Stimulated activated naive B cell treated with anti-CD40 and anti-IgM and Interleukin-4, amounts not matched to agents 10 μg/mL and 1 μg/mL and 100 μg/mL, for 72 hours (primary cell): ENCODE results near the gene RFX1.

Source experiments
- ATAC-seq, 2 donors: fragments of 150-1000 bp; cut with Tn5 transposase; replicated peaks; 2 replicates each; pipeline ENCODE4 v1.10.0; 2021; ENCODE audit warnings: moderate library complexity in 1 of 2
- DNase-seq: peaks from one replicate; pipeline ENCODE4 v3.0.0; 2021
- H3K27ac Mint-ChIP-seq: one replicate; pipeline ENCODE4 v1.8.0; 2022; ENCODE audit warnings: mild to moderate bottlenecking, mixed read lengths
- H3K27me3 Mint-ChIP-seq, 2 donors: one replicate each; pipeline ENCODE4 v1.8.0; 2022; ENCODE audit warnings: mixed read lengths in 2 of 2
- H3K36me3 Mint-ChIP-seq, 2 donors: one replicate each; pipeline ENCODE4 v1.8.0; 2022; ENCODE audit warnings: mixed read lengths in 2 of 2, mild to moderate bottlenecking in 1 of 2
- H3K4me1 Mint-ChIP-seq, 2 donors: one replicate each; pipeline ENCODE4 v1.8.0; 2022; ENCODE audit warnings: mixed read lengths in 2 of 2, mild to moderate bottlenecking in 1 of 2
- H3K4me3 Mint-ChIP-seq, 2 donors: one replicate each; pipeline ENCODE4 v1.8.0; 2022; ENCODE audit warnings: mild to moderate bottlenecking in 2 of 2, mixed read lengths in 2 of 2, moderate library complexity in 1 of 2
- H3K9me3 Mint-ChIP-seq, 2 donors: one replicate each; pipeline ENCODE4 v1.8.0; 2022; ENCODE audit warnings: mixed read lengths in 2 of 2, mild to moderate bottlenecking in 1 of 2

RFX1 gene

DNA sequence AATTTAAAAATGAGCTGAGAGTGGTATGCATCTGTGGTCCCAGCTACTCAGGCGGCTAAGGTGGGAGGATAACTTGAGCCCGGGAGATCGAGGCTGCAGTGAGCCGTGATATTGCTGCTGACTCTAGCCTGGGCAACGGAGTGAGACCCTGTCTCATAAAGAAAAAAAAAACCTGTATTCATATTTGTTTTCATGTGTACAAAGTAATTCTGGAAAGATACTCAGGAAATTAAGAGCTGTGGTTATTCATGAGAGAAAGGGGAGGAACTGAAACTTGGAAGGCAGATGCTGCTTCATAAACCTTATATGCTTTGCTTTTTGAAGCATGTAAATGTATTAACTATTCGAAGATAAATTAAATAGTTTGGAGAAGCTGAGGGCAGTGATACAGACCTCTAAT is 13.0 kb upstream of the RFX1 start:
- Mint-ChIP-seq H3K4me3 (peak overlapping the region; percentile 57 to 68), H3K36me3 (no peaks in the 10 kb centered on the region), H3K9me3 (no peaks in the 10 kb centered on the region), H3K27ac (peak overlapping the region; percentile 10), H3K27me3 (no peaks in the 10 kb centered on the region), H3K4me1 (peaks cover 23 to 46% of the 10 kb centered on the region in 2 donors)
- ATAC-seq, result peak; percentile 40 to 51
- DNase-seq, result no peak

DNA sequence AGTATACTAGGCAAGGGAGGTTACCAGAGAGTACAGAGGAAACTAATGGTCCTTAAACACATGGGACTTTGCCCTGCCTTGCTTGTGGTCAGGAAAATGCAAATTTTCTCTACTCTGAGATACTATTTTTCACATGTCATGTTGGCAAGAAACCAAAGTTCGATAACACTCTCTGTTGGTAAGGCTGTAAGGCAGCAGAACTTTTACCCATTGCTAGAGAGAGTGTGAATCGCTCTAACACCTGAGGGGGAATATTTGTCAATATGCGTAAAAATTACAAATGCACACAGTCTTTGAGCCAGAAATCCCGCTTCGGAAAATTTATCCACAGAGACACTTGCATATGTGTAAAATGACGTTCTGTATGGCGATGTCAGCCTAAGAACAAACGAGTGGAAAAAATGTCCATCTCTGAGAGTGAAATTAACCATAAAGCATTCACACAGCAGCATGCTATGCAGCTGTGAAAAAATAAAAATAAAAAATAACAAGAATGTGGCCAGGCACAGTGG is 9.5 kb upstream of the RFX1 start:
- no peaks in the 10 kb centered on the region for H3K36me3 Mint-ChIP-seq
- H3K27ac Mint-ChIP-seq, result peak overlapping the region; percentile 34

DNA sequence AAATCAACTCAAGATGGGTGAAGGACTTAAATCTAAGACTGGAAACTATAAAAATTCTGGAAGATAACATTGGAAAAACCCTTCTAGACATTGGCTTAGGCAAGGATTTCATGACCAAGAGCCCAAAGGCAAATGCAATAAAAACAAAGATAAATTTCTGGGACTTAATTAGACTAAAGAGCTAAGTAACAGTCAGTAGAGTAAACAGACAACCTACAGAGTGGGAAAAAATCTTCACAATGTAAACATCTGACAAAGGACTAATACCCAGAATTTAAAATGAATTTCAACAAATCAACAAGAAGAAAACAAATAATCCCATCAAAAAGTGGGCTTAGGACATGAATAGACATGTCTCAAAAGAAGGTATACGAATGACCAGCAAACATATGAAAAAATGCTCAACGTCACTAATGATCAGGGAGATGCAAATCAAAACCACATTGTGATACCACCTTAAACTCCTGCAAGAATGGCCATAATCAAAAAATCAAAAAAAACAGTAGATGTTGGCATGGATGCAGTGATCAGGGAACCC is 6.3 kb upstream of the RFX1 start:
- Mint-ChIP-seq H3K36me3 (no peaks in the 10 kb centered on the region), H3K9me3 (no peaks in the 10 kb centered on the region), H3K27ac (no peak overlapping the region), H3K4me1 (peaks cover 10 to 19% of the 10 kb centered on the region in 2 donors), H3K27me3 (no peaks in the 10 kb centered on the region), H3K4me3 (no peak overlapping the region)
- ATAC-seq (no peak), DNase-seq (no peak)

More for the DNA sequence above, 9.5 kb upstream of the RFX1 start:
- DNase-seq (no peak), ATAC-seq (peak; percentile 92 to 94)
- H3K4me3 Mint-ChIP-seq, result peak overlapping the region in 1 of 2 donors; percentile 14
- H3K4me1 Mint-ChIP-seq, result peaks cover 15 to 32% of the 10 kb centered on the region in 2 donors
- no peaks in the 10 kb centered on the region for H3K9me3 Mint-ChIP-seq
- no peaks in the 10 kb centered on the region for H3K27me3 Mint-ChIP-seq

DNA sequence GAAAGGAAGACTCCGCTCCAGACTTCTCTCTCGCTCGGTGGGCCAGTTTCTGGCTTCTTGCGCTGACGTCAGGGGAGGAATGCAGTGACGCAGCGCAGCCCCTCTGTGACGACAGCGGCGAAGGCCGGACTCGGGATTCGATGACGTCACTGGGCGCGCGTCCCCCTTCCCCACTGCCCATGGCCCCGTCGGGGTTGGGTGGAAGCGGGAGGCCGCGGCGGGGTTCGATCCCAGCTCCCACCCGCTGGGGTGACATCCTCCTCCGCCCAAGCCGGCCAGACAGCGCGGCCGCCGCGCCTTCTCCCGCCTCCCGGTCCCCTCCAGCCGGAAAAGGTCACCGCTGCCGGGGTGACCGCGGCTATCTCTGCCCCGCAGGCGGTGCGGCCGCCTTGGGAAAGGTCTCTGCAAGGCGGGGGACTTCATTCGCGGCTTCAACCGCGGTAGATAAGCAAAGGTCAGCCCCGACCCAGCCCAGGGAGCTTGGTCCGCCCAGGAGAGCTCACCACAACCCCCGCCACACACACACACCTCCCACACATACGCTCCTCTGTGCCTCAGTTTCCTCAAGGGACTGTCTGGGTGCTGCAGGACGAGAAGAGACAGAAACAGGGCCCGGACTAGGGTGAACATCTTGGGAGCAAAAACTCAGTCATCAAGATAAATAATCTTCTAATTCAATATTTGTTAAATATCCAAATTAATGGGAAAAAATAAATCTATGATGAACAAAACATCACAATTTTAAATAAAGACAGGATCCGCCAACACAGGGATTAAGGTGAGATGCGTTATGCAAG is 844 bp upstream of the RFX1 start:
- no peak for DNase-seq
- Mint-ChIP-seq H3K9me3 (no peaks in the 10 kb centered on the region), H3K27ac (peak overlapping the region; percentile 99), H3K4me3 (peak overlapping the region; percentile 88 to 89), H3K4me1 (peaks cover 32 to 45% of the 10 kb centered on the region in 2 donors), H3K27me3 (no peaks in the 10 kb centered on the region), H3K36me3 (peaks cover 0 to 3% of the 10 kb centered on the region in 2 donors)
- peak; percentile 26 to 35 for ATAC-seq

DNA sequence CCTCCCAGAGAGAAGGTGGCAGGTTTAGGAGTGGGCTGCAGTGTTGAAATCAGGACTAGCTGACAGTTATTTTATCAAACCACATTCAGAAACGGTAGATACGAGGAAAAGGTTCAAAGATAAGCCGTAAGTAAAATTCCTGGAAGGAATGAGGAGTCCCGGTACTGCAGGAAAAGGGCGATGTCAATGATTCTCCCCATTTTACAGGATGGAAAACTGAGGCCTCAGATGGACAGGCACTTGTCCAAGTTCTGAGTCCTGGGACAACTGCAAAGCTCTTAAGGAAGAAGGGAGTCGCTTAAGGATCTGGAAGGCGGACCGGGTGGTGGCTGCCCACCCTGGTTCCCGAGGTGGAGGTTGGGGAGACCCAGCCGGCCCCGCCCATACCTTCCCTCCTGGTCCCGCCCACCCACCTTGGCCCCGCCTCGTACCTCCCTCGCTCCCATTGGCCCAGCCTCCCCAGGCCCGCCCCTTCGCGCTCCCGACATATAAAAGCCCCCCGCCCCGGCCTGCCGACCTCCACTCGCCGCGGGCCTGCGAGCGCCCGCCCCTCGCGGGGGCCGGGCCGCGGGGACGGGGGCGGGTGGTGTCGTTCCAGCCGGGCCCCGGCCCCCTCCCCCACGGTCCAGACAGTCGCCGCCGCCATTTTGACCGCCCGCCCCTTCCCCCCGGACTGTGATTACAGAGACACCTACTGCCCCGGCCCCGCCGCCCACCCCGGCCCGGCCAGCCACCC is 603 bp downstream of the RFX1 start:
- peak overlapping the region; percentile 92 for H3K27ac Mint-ChIP-seq
- DNase-seq, result peak; percentile 76
- H3K27me3 Mint-ChIP-seq, result no peaks in the 10 kb centered on the region
- H3K36me3 Mint-ChIP-seq, result peaks cover 3 to 4% of the 10 kb centered on the region in 2 donors
- no peaks in the 10 kb centered on the region for H3K9me3 Mint-ChIP-seq
- H3K4me3 Mint-ChIP-seq, result peak overlapping the region; percentile 88 to 89
- peaks cover 38 to 57% of the 10 kb centered on the region in 2 donors for H3K4me1 Mint-ChIP-seq
- peak; percentile 44 to 59 for ATAC-seq

DNA sequence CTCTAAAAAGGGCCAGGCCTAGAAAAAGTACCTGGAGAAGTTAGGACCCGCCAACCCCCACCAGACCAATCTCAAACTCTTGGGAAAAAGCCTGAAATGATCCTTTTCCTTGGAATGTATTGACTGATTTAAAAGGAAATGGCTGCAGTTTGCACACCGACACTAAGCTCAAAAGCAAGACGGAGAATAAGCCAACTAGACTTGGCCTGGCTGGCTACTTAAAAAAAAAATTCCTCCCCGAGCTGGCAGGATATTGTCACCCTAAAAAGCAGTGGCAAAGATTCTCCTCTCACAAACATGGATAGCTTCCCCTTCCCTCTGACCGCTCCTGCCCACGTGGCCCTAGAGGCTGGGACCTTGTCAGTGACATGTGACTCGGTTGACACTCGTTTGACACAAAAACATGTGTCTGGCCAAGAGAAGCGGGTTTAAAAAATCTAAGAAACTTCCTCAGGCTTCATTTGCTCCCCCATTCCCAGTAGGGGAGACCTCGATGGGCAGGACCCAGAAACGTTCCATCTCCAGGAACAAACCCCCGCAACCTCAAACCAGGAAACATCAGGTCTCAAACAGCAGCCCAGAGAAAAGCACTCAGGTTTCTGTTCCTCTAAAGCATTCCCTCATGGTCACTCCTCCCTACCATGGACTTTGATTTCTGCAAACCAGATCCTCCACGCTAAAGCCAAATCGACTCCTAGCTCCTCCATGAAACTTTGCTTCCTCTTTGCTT is 1.3 kb downstream of the RFX1 start:
- Mint-ChIP-seq H3K27ac (peak overlapping the region; percentile 92), H3K4me3 (peak overlapping the region; percentile 80 to 89), H3K4me1 (peaks cover 40 to 61% of the 10 kb centered on the region in 2 donors), H3K9me3 (no peaks in the 10 kb centered on the region), H3K36me3 (peaks cover 3 to 6% of the 10 kb centered on the region in 2 donors), H3K27me3 (no peaks in the 10 kb centered on the region)
- ATAC-seq, result no peak
- peak; percentile 20 for DNase-seq

DNA sequence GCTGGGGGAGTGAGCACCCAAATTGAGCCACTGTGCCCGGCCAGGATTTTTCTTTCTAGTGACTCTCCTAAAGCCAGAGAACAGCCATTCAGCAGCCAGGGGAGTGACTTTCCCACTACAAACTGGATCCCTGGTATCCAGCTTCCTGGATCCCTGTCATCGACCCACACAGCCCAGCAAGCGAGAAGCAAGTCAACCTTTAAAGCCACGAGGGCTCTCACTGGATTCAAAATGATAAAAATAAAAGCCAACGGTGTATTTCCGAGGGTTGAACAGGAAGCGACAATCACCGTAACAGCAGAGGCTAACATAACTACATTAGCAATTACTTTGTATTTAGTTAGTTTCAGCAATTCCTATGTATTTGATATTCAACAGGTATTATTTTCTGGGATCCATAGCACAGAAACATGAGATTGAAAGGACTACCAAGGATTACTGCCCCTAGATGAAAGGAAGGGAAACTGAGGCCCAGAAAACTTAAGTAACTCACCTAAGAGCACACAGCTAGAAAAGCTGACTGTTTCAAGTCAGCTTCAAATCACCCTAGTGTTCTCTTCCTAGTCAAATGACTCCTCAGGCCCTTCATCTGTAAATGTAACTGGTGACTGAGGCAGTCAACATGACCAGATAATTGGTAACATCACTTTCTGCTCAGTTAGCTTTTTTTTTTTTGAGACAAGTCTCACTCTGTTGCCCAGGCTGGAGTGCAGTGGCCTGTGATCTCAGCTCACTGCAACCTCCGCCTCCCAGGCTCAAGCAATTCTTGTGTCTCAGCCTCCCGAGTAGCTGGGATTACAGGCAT is 2.7 kb downstream of the RFX1 start:
- ATAC-seq (no peak), DNase-seq (no peak)
- Mint-ChIP-seq H3K9me3 (peaks cover 3 to 4% of the 10 kb centered on the region in 2 donors), H3K4me1 (peaks cover 37 to 61% of the 10 kb centered on the region in 2 donors), H3K36me3 (peaks cover 5 to 13% of the 10 kb centered on the region in 2 donors), H3K4me3 (peak overlapping the region; percentile 32 to 66), H3K27ac (peak overlapping the region; percentile 94), H3K27me3 (no peaks in the 10 kb centered on the region)

DNA sequence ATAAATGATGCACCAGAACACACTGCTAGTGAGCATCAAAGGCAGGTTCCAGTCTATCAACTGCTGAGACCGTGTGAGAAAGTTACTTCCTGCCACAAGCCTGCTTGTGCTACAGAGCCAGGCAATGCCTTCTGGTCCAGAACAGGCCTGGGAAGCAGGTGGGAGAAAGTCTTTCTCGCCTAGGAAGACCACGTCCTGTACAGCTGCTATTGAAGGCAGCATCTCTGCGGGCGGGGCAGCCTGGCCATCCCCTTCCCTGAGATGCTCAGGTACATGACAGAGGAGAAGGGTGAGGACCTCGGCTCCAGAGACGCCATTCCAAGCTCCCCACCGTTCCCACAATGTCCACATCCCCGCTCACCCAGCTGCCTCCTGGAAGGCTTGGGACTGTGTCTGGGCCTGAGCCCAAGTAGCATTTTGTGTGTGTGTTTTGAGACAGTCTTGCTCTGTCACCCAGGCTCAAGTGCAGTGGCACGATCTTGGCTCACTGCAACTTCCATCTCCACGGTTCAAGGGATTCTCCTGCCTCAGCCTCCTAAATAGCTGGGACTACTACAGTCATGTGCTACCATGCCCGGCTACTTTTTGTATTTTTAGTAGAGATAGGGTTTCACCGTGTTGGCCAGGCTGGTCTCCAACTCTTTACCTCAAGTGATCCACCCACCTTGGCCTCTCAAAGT is 3.4 kb downstream of the RFX1 start:
- Mint-ChIP-seq H3K9me3 (peaks cover 3 to 4% of the 10 kb centered on the region in 2 donors), H3K36me3 (peaks cover 5 to 19% of the 10 kb centered on the region in 2 donors), H3K4me1 (peaks cover 35 to 58% of the 10 kb centered on the region in 2 donors), H3K27ac (peak overlapping the region; percentile 94), H3K4me3 (peak overlapping the region; percentile 32 to 66), H3K27me3 (no peaks in the 10 kb centered on the region)
- DNase-seq (no peak), ATAC-seq (no peak)

DNA sequence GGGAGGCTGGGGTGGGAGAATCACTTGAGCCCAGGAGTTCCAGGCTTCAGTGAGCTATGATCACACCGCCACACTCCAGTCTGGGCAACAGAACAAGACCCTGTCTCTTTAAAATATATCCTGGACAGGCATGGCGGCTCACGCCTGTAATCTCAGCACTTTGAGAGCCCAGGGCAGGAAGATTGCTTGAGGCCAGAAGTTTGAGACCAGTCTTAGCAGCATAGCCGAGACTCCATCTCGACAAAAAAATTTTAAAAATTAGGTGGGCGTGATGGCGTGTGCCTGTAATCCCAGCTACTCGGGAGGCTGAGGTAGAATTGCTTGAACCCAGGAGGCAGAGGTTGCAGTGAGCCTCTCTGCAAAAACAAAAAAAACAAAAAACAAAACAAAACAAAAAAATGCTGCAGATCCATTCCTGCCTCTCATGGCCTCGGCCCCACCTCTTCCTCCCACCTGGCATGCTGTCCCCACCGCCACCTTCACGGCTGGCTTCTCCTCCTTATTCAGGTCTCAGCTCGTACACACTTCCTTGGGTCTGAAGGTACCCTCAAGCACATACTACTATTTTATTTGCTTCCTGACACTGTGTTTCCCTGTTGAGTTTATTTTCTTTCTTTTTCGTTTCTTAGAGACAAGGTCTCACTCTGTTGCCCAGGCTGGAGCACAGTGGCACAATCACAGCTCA is 5.3 kb downstream of the RFX1 start:
- Mint-ChIP-seq H3K36me3 (peaks cover 2 to 19% of the 10 kb centered on the region in 2 donors), H3K9me3 (peaks cover 3 to 4% of the 10 kb centered on the region in 2 donors), H3K4me1 (peaks cover 33 to 49% of the 10 kb centered on the region in 2 donors), H3K27ac (peak overlapping the region; percentile 77), H3K4me3 (peak overlapping the region; percentile 19 to 34), H3K27me3 (no peaks in the 10 kb centered on the region)
- ATAC-seq (no peak), DNase-seq (no peak)

DNA sequence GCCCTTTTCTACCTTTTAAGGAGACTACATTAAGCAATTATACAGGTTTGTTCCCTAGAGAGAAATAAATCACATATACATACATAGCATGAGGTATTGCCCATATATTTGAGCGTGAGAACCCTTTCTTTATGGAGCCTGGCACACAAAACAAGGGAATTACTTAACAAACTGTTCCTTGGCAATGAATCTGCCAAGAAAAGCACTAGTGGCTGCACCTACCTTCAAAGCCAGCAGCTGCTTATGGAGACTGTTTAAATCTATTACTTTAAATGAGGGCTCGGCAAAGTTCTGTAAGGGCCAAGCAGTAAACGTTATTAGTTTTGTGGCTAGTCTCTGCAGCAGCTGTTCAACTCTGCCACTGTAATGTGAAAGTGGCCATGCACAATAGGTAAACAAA is 7.0 kb downstream of the RFX1 start:
- ATAC-seq (no peak), DNase-seq (no peak)
- Mint-ChIP-seq H3K27me3 (no peaks in the 10 kb centered on the region), H3K4me3 (no peak overlapping the region), H3K4me1 (peaks cover 22 to 35% of the 10 kb centered on the region in 2 donors), H3K36me3 (peaks cover 2 to 19% of the 10 kb centered on the region in 2 donors), H3K9me3 (peaks cover 3 to 4% of the 10 kb centered on the region in 2 donors), H3K27ac (no peak overlapping the region)

DNA sequence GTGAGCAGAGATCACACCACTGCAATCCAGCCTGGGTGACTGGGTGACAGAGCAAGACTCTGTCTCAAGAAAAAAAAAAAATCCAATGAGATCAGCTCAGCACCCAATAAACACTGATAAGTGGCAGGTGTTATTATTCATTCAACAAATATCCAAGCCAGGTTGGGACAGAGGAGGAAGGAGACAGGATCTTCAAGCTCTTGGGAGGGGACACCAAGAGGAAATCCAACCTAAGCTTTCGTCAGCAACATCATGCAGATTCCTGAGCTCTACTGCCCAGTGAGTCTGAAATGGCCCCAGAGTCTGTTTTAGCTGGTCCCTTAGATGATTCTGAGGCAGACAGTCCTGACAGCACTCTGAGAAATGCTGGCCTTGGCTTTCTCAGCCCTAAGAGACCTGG is 7.7 kb downstream of the RFX1 start:
- Mint-ChIP-seq H3K9me3 (peaks cover 3 to 4% of the 10 kb centered on the region in 2 donors), H3K27ac (no peak overlapping the region), H3K4me1 (peaks cover 18 to 31% of the 10 kb centered on the region in 2 donors), H3K4me3 (no peak overlapping the region), H3K36me3 (peaks cover 2 to 19% of the 10 kb centered on the region in 2 donors), H3K27me3 (no peaks in the 10 kb centered on the region)
- DNase-seq (no peak), ATAC-seq (no peak)

DNA sequence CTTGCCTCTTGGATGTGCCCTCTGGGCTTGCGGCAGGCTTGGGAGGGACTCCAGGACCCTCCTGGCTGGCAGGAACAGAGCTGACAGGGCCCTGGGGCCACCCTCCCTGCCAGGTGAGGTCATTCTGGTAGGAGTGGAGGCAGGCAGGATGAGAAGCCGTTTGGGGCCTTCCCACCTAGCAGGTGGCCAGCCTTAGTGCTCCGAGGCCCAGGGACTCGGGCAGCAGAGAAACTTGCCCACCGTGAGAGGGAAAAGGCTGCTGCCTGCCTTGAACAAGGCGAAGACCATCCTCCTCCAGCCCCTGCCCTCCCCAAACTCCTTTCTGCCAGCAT is 8.5 kb downstream of the RFX1 start:
- H3K4me1 Mint-ChIP-seq, result peaks cover 11 to 23% of the 10 kb centered on the region in 2 donors
- H3K9me3 Mint-ChIP-seq, result peaks cover 3 to 4% of the 10 kb centered on the region in 2 donors
- H3K36me3 Mint-ChIP-seq, result peaks cover 5 to 22% of the 10 kb centered on the region in 2 donors
- no peak overlapping the region for H3K4me3 Mint-ChIP-seq
- peak overlapping the region; percentile 51 for H3K27ac Mint-ChIP-seq
- DNase-seq (no peak), ATAC-seq (no peak)
- no peaks in the 10 kb centered on the region for H3K27me3 Mint-ChIP-seq
